ENCODE measurements around the gene RILPL1. TPM values are rescaled to one million over a fixed set of nuclear protein-coding genes. Genes with fewer than 3 reads are reported as not detected.

The RILPL1 gene
- total RNA-seq, 1 donor from 2014 or later, result 1.5 TPM

DNA sequence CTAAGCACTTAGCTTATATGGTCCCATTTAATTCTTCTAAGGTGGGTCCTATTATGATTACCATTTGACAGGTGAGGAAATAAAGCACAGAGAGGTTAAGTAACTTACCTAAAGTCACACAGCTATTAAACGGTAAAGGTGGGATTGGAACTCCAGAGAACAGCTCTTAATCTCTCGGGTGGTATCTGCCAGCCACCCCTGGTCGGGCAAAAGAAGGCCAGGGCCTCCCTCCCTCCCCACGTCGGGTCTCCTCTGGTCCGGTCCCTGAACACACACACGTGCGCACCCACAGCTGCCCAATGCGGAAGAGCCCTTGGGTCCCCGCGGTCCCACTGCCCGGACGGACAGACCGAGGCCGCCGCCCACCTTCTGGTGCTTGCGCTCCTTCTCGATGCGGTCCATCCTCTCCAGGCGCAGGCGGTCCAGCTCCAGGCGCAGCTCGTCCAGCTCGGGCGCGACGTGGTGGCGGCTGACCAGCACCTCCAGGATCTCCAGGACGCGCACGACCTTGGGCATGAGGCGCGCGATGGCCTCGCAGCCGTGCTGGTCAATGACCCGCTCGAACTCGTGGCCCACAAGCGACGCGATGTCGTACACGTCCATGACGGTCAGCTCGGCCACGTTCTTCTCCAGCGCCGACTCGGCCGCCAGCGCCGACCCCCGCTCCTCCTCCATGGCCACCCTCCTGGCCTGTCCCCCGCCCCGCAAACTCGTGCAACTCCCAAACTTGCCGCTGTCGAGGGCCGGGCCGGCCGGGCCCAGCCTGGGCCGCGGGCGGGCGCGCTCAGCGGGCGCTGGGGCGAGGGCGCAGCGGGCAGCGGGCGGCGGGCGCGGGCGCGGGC is 490 bp downstream of the RILPL1 start:
- Histone ChIP-seq H3K4me3 (peak overlapping the region; percentile 88 to 93), H3K4me1 (peaks cover 0 to 22% of the 10 kb centered on the region in 2 donors), H3K27me3 (no peaks in the 10 kb centered on the region), H3K27ac (peak overlapping the region; percentile 76 to 77), H3K36me3 (no peaks in the 10 kb centered on the region), H3K9me3 (no peaks in the 10 kb centered on the region)
- TF ChIP-seq CTCF (IDR thresholded peaks at IDR 0.05), result no peak
- intact Hi-C loops (cut with DNase I), result loop anchor here (5.0 kb wide), 3 partner anchors 49 to 171 kb away; partner anchors contain the start of genes RILPL2, SBNO1 and TMED2
- DNase-seq (ENCODE audit: low spot score in 2 of 2), result peak in 1 of 2 donors; percentile 73

- intact Hi-C loops (cut with DNase I), result loop anchor here (5.0 kb wide), 3 partner anchors 50 to 170 kb away; partner anchors contain the start of genes RILPL2, SBNO1 and TMED2
- Histone ChIP-seq H3K27ac (peak overlapping the region; percentile 76 to 77), H3K4me1 (peaks cover 0 to 22% of the 10 kb centered on the region in 2 donors), H3K27me3 (no peaks in the 10 kb centered on the region), H3K36me3 (peaks cover 0 to 5% of the 10 kb centered on the region in 2 donors), H3K9me3 (no peaks in the 10 kb centered on the region), H3K4me3 (peak overlapping the region; percentile 88 to 93)
- no peak for DNase-seq (ENCODE audit: low spot score in 2 of 2)
- no peak for TF ChIP-seq CTCF (IDR thresholded peaks at IDR 0.05)
Observed at GRCh38 chr12:123532019-123532418, 1.5 kb downstream of the RILPL1 start.

GRCh38 chr12:123531091-123531490 is 2.4 kb downstream of the RILPL1 start:
- H3K4me3 ChIP-seq, result peak overlapping the region; percentile 30 to 93
- peak overlapping the region; percentile 76 to 77 for H3K27ac ChIP-seq
- peaks cover 0 to 22% of the 10 kb centered on the region in 2 donors for H3K4me1 ChIP-seq
- H3K9me3 ChIP-seq, result no peaks in the 10 kb centered on the region
- H3K27me3 ChIP-seq, result no peaks in the 10 kb centered on the region
- no peak for TF ChIP-seq CTCF (IDR thresholded peaks at IDR 0.05)
- no peak for DNase-seq (ENCODE audit: low spot score in 2 of 2)
- intact Hi-C loops (cut with DNase I), result loop anchor here (5.0 kb wide), 3 partner anchors 51 to 169 kb away; partner anchors contain the start of genes RILPL2, SBNO1 and TMED2
- H3K36me3 ChIP-seq, result peaks cover 0 to 5% of the 10 kb centered on the region in 2 donors

GRCh38 chr12:123530668-123531067 is 2.9 kb downstream of the RILPL1 start:
- Histone ChIP-seq H3K36me3 (peaks cover 0 to 5% of the 10 kb centered on the region in 2 donors), H3K27me3 (no peaks in the 10 kb centered on the region), H3K9me3 (no peaks in the 10 kb centered on the region), H3K4me1 (peaks cover 0 to 22% of the 10 kb centered on the region in 2 donors), H3K4me3 (peak overlapping the region; percentile 30 to 93), H3K27ac (peak overlapping the region in 1 of 2 donors; percentile 22)
- intact Hi-C loops (cut with DNase I), result loop anchor here (5.0 kb wide), 3 partner anchors 52 to 168 kb away; partner anchors contain the start of genes RILPL2, SBNO1 and TMED2
- TF ChIP-seq CTCF (IDR thresholded peaks at IDR 0.05), result no peak
- no peak for DNase-seq (ENCODE audit: low spot score in 2 of 2)

DNA sequence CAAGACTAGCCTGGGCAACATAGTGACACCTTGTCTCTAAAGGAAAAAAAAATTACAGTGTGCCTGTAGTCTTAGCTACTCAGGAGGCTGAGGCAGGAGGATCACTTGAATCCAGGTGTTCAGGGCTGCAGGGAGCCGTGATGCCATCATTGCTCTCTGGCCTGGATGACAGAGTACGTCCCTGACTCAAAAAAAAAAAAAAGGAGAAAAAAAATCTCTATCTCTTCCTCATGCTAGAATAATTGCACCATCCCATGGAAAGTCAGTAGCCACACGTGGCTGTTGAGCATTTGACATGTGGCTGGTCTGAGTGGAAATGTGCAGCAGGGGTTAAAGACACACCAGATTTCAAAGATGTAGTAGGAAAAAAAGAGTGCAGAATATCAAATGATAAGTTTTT is 3.8 kb downstream of the RILPL1 start:
- Histone ChIP-seq H3K27ac (no peak overlapping the region), H3K36me3 (peaks cover 0 to 5% of the 10 kb centered on the region in 2 donors), H3K4me3 (no peak overlapping the region), H3K4me1 (peaks cover 0 to 22% of the 10 kb centered on the region in 2 donors), H3K27me3 (no peaks in the 10 kb centered on the region), H3K9me3 (no peaks in the 10 kb centered on the region)
- no peak for DNase-seq (ENCODE audit: low spot score in 2 of 2)
- intact Hi-C loops (cut with DNase I), result loop anchor here (5.0 kb wide), 3 partner anchors 53 to 167 kb away; partner anchors contain the start of genes RILPL2, SBNO1 and TMED2
- TF ChIP-seq CTCF (IDR thresholded peaks at IDR 0.05), result no peak
